Type B pancreatic cell (in vitro differentiated cells): ENCODE measurements around the gene HEG1. TPM values are rescaled to one million over a fixed set of nuclear protein-coding genes. Genes with fewer than 3 reads are reported as not detected.
A peak's percentile ranks its signal among the peaks of the same experiment; 100 is the strongest.

Experiments used
- DNase-seq: peaks from one replicate; pipeline ENCODE4 v3.0.0; 2021; ENCODE audit warnings: mixed read lengths; ENCODE audit not compliant: unreplicated experiment; ENCODE audit errors: extremely low spot score
- H3K27ac Mint-ChIP-seq: 2 replicates; pipeline ENCODE4 v1.8.0; 2021; ENCODE audit warnings: mild to moderate bottlenecking, mixed read lengths
- H3K27me3 Mint-ChIP-seq: 2 replicates; pipeline ENCODE4 v1.8.0; 2021; ENCODE audit warnings: mixed read lengths
- H3K36me3 Mint-ChIP-seq: 2 replicates; pipeline ENCODE4 v1.8.0; 2021; ENCODE audit warnings: mixed read lengths
- H3K4me1 Mint-ChIP-seq: one replicate; pipeline ENCODE4 v1.8.0; 2021; ENCODE audit warnings: mixed read lengths; ENCODE audit not compliant: unreplicated experiment
- H3K4me3 Mint-ChIP-seq: 2 replicates; pipeline ENCODE4 v1.8.0; 2021; ENCODE audit warnings: mild to moderate bottlenecking, mixed read lengths
- H3K9me3 Mint-ChIP-seq: 2 replicates; pipeline ENCODE4 v1.8.0; 2021; ENCODE audit warnings: mixed read lengths
- CTCF ChIP-seq: fragments of 200-600 bp; sonication (generic); conservative IDR thresholded peaks from 2 replicates; pipeline ENCODE4 v1.5.0; 2021; ENCODE audit warnings: antibody characterized with exemption, mild to moderate bottlenecking
- total RNA-seq: library from RNA; stranded (reverse); gene quantifications from 2 replicates; pipeline ENCODE4 v1.2.1, GENCODE V29; 2021; ENCODE audit warnings: low replicate concordance

Gene HEG1
- total RNA-seq, 1 donor from 2014 or later: 43.1 TPM

DNA sequence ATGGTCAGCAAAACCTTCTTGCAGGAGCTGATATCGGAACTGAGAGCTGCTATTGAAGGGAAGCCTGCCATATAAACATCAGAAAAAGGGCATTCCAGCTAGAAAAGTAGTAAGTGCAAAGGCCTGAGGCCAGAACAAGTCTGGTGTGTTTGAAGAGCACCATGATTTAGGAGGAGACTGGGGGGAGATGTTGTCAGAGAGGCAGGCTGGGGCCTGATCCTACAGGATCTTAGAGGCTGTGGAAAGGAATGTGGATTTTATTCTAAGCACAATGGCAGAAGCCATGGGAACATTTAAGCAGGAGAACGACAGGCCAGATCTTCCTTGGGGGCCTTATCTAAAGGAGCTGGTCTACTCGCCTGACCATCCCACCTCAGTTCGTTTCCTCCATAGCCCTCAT, 116.1 kb downstream of the HEG1 start:
- H3K9me3 Mint-ChIP-seq: no peaks in the 10 kb centered on the region
- H3K4me3 Mint-ChIP-seq: no peak overlapping the region
- DNase-seq: no peak
- no peak for TF ChIP-seq CTCF
- no peak overlapping the region for H3K27ac Mint-ChIP-seq
- H3K4me1 Mint-ChIP-seq: no peaks in the 10 kb centered on the region
- no peaks in the 10 kb centered on the region for H3K27me3 Mint-ChIP-seq
- H3K36me3 Mint-ChIP-seq: no peaks in the 10 kb centered on the region

GRCh38 chr3:124938896-124939295, 116.9 kb downstream of the HEG1 start:
- no peak for DNase-seq
- no peaks in the 10 kb centered on the region for H3K4me1 Mint-ChIP-seq
- no peak overlapping the region for H3K4me3 Mint-ChIP-seq
- peak; percentile 53 for TF ChIP-seq CTCF
- no peaks in the 10 kb centered on the region for H3K27me3 Mint-ChIP-seq
- no peak overlapping the region for H3K27ac Mint-ChIP-seq
- H3K9me3 Mint-ChIP-seq: no peaks in the 10 kb centered on the region
- no peaks in the 10 kb centered on the region for H3K36me3 Mint-ChIP-seq

DNA sequence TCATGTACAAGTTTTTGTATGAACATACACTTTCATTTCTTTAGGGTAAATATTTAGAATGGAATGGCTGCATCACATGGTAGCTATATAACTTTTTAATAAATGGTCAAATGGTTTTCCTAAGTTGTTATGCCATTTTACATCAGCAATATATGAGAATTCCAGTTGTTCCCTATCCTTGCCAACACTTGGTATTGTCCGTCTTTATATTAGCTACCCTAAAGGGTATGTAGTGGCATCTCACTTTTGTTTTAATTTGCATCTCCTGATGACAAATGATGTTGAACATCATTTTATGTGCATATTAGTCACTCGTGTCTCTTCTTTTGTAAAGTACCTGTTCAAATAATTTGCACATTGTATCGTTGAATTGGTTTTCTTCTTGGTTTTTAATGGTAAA, 118.7 kb downstream of the HEG1 start:
- Mint-ChIP-seq H3K4me1 (peaks cover 5% of the 10 kb centered on the region), H3K36me3 (no peaks in the 10 kb centered on the region), H3K9me3 (no peaks in the 10 kb centered on the region), H3K27ac (no peak overlapping the region), H3K27me3 (peaks cover 5% of the 10 kb centered on the region), H3K4me3 (no peak overlapping the region)
- no peak for DNase-seq
- TF ChIP-seq CTCF: no peak

- no peak for DNase-seq
- no peak for TF ChIP-seq CTCF
- Mint-ChIP-seq H3K27ac (no peak overlapping the region), H3K4me1 (peaks cover 5% of the 10 kb centered on the region), H3K27me3 (peaks cover 5% of the 10 kb centered on the region), H3K9me3 (no peaks in the 10 kb centered on the region), H3K36me3 (no peaks in the 10 kb centered on the region), H3K4me3 (no peak overlapping the region)
These were observed 119.8 kb downstream of the HEG1 start for GRCh38 chr3:124935794-124936542.

DNA sequence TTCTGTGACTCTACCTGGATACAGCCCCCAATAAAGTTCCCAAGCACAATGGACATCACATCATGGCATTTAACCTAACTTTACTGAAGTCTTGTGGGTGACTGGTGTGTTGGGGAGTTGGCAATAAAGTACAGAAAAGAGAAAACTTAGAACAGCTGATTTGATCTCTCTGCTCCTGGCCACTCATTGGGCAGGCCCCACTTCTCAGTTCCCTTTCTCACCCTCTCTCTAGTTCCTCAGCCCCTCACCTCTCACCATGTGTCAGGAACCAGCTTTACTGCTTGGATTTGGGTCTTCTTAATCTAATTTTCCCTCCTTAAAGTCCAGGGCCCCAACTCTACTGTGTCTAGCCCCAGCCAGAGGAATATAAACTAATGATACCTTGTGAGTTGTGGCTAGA, 120.5 kb downstream of the HEG1 start:
- Mint-ChIP-seq H3K4me3 (no peak overlapping the region), H3K27ac (no peak overlapping the region), H3K36me3 (no peaks in the 10 kb centered on the region), H3K4me1 (peaks cover 5% of the 10 kb centered on the region), H3K9me3 (no peaks in the 10 kb centered on the region), H3K27me3 (peaks cover 5% of the 10 kb centered on the region)
- DNase-seq: no peak
- no peak for TF ChIP-seq CTCF
